ENCODE measurements around the gene UNC80. TPM values are rescaled to one million over a fixed set of nuclear protein-coding genes. Genes with fewer than 3 reads are reported as not detected.

UNC80 gene
- polyA plus RNA-seq, 1 donor (not counting 4 experiments of a cell fraction or from before 2014, with no cell fraction given), result 0.13 TPM

GRCh38 chr2:210046851-210047500 is 275.3 kb downstream of the UNC80 start:
- Histone ChIP-seq H4K20me1 (ENCODE audit: control insufficient read depth, extremely low read depth, insufficient read depth, low read length) (no peaks in the 10 kb centered on the region), H3K4me2 (ENCODE audit: control insufficient read depth, extremely low read depth, insufficient read depth, low read depth, low read length) (no peak overlapping the region), H3K79me2 (ENCODE audit: control insufficient read depth, insufficient read depth, low read length) (no peaks in the 10 kb centered on the region), H2AFZ (ENCODE audit: control insufficient read depth, low read length) (no peak overlapping the region), H3K9me3 (ENCODE audit: control insufficient read depth, low read depth, low read length) (no peaks in the 10 kb centered on the region), H3K4me1 (ENCODE audit: control insufficient read depth, extremely low read depth, insufficient read depth, low read length) (no peaks in the 10 kb centered on the region), H3K4me3 (ENCODE audit: control insufficient read depth in 2 of 3, extremely low read depth in 1 of 3, insufficient read depth in 2 of 3, low read depth in 1 of 3, low read length in 3 of 3) (no peak overlapping the region), H3K27ac (ENCODE audit: control insufficient read depth, insufficient read depth, low read length) (no peak overlapping the region), H3K9me1 (ENCODE audit: control insufficient read depth, extremely low read depth, insufficient read depth, low read length) (no peaks in the 10 kb centered on the region), H3K9ac (ENCODE audit: control insufficient read depth, extremely low read depth, insufficient read depth, low read length) (no peak overlapping the region), H3K27me3 (ENCODE audit: control insufficient read depth, extremely low read depth, insufficient read depth, low read length) (no peaks in the 10 kb centered on the region), H3K36me3 (ENCODE audit: control insufficient read depth in 2 of 2, extremely low read depth in 1 of 2, insufficient read depth in 2 of 2, low read length in 2 of 2) (no peaks in the 10 kb centered on the region)
- dilution Hi-C loops (cut with MboI; ENCODE audit: extremely low pct_ligation_motif_present, low sequenced_read_pairs), result no loop called here
- FAIRE-seq (no peak), DNase-seq (ENCODE audit: low read depth, low spot score) (no peak)
- TF ChIP-seq EZH2 (IDR thresholded peaks at IDR 0.05; ENCODE audit: low read length), result no peak
- TF ChIP-seq, protein P1, sequence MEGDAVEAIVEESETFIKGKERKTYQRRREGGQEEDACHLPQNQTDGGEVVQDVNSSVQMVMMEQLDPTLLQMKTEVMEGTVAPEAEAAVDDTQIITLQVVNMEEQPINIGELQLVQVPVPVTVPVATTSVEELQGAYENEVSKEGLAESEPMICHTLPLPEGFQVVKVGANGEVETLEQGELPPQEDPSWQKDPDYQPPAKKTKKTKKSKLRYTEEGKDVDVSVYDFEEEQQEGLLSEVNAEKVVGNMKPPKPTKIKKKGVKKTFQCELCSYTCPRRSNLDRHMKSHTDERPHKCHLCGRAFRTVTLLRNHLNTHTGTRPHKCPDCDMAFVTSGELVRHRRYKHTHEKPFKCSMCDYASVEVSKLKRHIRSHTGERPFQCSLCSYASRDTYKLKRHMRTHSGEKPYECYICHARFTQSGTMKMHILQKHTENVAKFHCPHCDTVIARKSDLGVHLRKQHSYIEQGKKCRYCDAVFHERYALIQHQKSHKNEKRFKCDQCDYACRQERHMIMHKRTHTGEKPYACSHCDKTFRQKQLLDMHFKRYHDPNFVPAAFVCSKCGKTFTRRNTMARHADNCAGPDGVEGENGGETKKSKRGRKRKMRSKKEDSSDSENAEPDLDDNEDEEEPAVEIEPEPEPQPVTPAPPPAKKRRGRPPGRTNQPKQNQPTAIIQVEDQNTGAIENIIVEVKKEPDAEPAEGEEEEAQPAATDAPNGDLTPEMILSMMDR (optimal IDR thresholded peaks at IDR 0.05 in 1 of 3, IDR thresholded peaks at IDR 0.05 in 1 of 3, conservative IDR thresholded peaks at IDR 0.05 in 1 of 3; ENCODE audit: extremely low read depth in 1 of 3, insufficient read depth in 2 of 3, low read length in 3 of 3), result no peak

Small RNA genes within 50 kb of the gene (small RNA-seq; reads per million reads assigned to genes)
- 0 reads per million in 3 experiments for gene RNA5SP118 (ENCODE audit: insufficient read length in 3 of 3, low read depth in 3 of 3, low replicate concordance in 1 of 3)

Other genes starting within 250 kb of the UNC80 start
- 59.5 to 69.6 TPM (median 67.9 TPM) in 3 replicates for gene RPE, start 230.8 kb downstream of the UNC80 start, polyA plus RNA-seq

Data from keratinocyte (primary cell).